ENCODE data around the gene KRTAP10-2.

Gene KRTAP10-2

GRCh38 chr21:44544566-44544965 is 6.7 kb downstream of the KRTAP10-2 start:
- no peak for DNase-seq (ENCODE audit: low read depth)
- in situ Hi-C loops (cut with HindIII; ENCODE audit: low sequenced_read_pairs): no loop called here
- no peak overlapping the region for H3K4me3 ChIP-seq (ENCODE audit: low read depth, low read length)
- TF ChIP-seq CTCF (IDR thresholded peaks at IDR 0.05; ENCODE audit: low read depth, low read length, missing control alignments): no peak

GRCh38 chr21:44542716-44543115 is 8.6 kb downstream of the KRTAP10-2 start:
- in situ Hi-C loops (cut with HindIII; ENCODE audit: low sequenced_read_pairs): no loop called here
- no peak for TF ChIP-seq CTCF (IDR thresholded peaks at IDR 0.05; ENCODE audit: low read depth, low read length, missing control alignments)
- no peak for DNase-seq (ENCODE audit: low read depth)
- H3K4me3 ChIP-seq (ENCODE audit: low read depth, low read length): no peak overlapping the region

- no peak overlapping the region for H3K4me3 ChIP-seq (ENCODE audit: low read depth, low read length)
- no peak for TF ChIP-seq CTCF (IDR thresholded peaks at IDR 0.05; ENCODE audit: low read depth, low read length, missing control alignments)
- no peak for DNase-seq (ENCODE audit: low read depth)
- in situ Hi-C loops (cut with HindIII; ENCODE audit: low sequenced_read_pairs): no loop called here
Observed at GRCh38 chr21:44540741-44541288, 10.5 kb downstream of the KRTAP10-2 start.

- H3K4me3 ChIP-seq (ENCODE audit: low read depth, low read length): no peak within 1 kb of the TSS
- no peak for DNase-seq (ENCODE audit: low read depth)
- in situ Hi-C loops (cut with HindIII; ENCODE audit: low sequenced_read_pairs): no loop called here
- TF ChIP-seq CTCF (IDR thresholded peaks at IDR 0.05; ENCODE audit: low read depth, low read length, missing control alignments): no peak
Observed at GRCh38 chr21:44539991-44540666, 11.2 kb downstream of the KRTAP10-2 start, which contains the start of gene KRTAP10-1. TSS of gene KRTAP10-1 (minus strand) at chr21:44540195. CDS start at chr21:44540150, 45 bp downstream.

GRCh38 chr21:44539046-44539445 is 12.3 kb downstream of the KRTAP10-2 start:
- in situ Hi-C loops (cut with HindIII; ENCODE audit: low sequenced_read_pairs): no loop called here
- H3K4me3 ChIP-seq (ENCODE audit: low read depth, low read length): no peak overlapping the region
- DNase-seq (ENCODE audit: low read depth): no peak
- no peak for TF ChIP-seq CTCF (IDR thresholded peaks at IDR 0.05; ENCODE audit: low read depth, low read length, missing control alignments)

GRCh38 chr21:44537930-44538911 is 13.1 kb downstream of the KRTAP10-2 start:
- no peak overlapping the region for H3K4me3 ChIP-seq (ENCODE audit: low read depth, low read length)
- TF ChIP-seq CTCF (IDR thresholded peaks at IDR 0.05; ENCODE audit: low read depth, low read length, missing control alignments): no peak
- DNase-seq (ENCODE audit: low read depth): no peak
- in situ Hi-C loops (cut with HindIII; ENCODE audit: low sequenced_read_pairs): no loop called here

Measured in astrocyte of the cerebellum (primary cell).